Panc1 (cell line): ENCODE results near the gene PSMC6.

ENCODE experiments used
- CTCF ChIP-seq: fragments of 450-650 bp; IDR thresholded peaks from 2 replicates; pipeline ENCODE4 v1.5.1; 2017; ENCODE audit warnings: mild to moderate bottlenecking
- POLR2AphosphoS5 ChIP-seq: IDR thresholded peaks from 2 replicates; pipeline ENCODE4 v1.6.1; 2012; ENCODE audit warnings: mild to moderate bottlenecking, low read depth, low read length, moderate library complexity

- TF ChIP-seq CTCF (no peak), POLR2AphosphoS5 (peak; percentile 72)
Measured at GRCh38 chr14:52729925-52730708, 23.1 kb downstream of the PSMC6 start, which contains the start of gene STYX.
